ENCODE measurements around the gene CASD1.

The CASD1 gene

DNA sequence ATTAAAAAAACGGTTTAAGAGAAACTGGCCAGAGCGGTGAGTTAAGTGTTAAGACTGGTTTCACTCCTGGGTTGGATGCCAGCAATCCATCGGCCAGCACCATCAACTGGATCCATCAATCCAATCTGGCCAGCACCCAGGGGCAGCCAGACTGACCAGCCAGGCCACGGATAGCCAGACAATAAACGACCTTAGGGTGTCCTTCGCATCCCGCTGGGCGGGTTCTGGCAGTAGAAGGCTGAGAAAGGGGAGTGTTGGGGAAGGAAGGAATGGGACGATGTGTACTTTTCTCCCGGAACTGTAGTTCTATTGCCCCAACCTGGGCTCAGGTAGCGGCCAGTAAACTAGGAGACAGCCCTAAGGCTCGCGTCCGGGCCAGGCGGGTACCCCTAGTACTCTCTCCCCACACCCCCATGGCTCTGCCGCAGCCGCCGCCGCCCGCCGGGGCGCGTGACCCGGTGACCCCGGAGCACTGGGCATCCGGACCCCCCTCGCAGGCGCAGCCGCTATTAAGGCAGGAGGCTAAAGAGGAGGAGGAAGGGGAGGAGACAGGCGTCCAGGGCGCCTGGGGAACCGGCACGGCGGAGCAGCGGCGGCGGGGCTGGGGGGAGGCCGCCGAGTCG is at the start of gene CASD1:
TSS of gene CASD1 (plus strand) at position 546 of the 623 bp plus-strand sequence. CDS start 276 bp downstream, outside the sequence.
- DNase-seq = peak; percentile 65

DNA sequence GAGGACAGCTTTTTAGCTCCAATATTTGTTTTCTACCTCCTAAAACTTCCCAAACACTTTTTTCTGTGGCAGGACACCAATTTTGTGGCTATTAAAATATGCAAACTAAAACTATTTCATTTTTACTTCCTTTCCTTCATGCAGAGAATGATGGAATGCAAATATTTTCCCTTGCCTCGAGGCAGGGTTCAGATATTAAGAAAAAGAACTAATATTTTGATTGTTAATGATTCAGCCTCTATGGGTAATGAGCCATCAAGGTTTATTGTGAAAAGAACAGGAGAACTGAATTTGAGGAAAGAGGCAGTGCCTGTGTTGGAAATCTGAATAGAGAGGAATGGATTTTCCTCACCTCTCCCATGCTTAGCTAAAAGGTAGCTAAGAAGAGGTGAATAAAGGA is 43.1 kb upstream of the CASD1 start:
- no peak for DNase-seq

DNA sequence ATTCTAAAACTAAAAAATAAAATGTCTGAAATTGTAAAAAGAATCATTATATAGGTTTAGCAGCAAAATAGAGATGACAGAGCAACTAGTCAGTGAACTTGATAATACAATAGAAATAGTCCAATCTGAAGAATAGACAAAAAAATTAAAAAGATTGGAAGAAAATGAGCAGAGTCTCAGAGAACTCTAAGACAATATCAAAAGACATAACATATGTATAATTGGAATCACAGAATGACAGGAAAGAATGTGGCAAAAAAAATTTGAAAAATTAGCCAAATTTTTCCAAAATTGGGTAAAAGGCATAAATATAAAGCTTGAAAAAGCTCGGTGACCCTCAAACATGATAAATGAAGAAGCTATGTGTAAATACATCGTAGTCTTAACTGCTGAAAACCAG is 38.0 kb upstream of the CASD1 start:
- DNase-seq = no peak

DNA sequence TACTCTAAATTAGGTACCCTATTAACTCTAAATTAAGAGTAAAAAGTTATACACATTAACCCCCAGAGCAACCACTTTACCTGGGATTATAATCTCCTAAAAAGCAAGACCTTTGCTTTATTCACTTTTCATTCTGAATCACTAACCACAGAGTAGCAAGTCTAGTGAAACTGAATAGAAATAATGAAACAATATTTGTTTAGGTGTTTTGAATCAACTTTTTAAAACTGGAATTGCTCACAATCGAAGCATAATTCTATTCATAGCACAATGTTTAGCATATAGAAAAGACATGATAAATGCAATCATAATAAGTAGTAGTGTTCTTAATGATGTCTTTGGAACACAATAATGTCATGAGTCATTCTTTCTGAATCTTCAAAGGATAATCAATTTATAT is 37.0 kb upstream of the CASD1 start:
- DNase-seq = no peak

DNA sequence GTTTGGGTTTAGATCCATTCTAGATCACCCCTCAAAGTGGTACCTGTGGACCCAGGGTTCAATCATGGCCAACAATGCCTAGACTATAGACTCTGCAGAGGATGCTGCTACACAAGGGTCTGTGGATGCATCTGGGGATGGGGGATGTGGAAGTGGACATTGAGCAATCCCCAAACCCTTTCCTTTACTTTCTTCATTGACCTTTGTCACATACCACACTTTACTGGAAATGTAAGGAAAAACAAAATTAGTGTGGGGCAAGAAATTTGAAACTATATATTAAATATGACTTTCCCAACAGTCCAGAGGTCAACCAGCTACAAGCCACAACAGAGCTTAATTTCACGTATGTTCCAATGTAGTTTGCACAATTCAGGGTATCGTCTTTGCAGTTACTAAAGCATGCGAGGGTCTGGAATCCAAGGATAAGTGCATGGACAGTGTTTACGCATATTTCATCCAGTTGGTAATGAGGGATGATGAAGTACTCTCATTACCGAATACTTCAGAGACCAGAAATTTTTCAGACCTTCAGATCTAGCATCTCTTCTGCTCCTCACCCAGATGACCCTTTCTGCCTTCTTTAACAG is 33.3 kb upstream of the CASD1 start:
- no peak for DNase-seq

DNA sequence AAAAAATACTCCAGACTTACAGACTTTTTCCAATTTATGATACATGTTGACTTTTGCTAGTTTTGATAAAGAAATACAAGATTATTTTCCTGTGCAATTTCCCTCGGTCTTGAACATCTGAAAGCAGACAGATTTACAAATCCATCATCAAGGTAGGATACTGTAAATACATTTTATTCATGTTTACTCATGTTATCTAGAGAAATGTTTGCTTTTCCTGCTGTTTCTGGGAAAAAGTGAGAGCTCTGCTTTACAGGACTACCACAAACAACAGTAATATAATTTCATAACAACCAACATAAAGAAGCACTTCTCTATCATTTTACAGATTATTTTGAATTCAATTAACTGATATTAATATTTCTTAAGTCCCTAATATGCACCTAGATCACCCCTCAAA is 31.7 kb upstream of the CASD1 start:
- DNase-seq = no peak

DNA sequence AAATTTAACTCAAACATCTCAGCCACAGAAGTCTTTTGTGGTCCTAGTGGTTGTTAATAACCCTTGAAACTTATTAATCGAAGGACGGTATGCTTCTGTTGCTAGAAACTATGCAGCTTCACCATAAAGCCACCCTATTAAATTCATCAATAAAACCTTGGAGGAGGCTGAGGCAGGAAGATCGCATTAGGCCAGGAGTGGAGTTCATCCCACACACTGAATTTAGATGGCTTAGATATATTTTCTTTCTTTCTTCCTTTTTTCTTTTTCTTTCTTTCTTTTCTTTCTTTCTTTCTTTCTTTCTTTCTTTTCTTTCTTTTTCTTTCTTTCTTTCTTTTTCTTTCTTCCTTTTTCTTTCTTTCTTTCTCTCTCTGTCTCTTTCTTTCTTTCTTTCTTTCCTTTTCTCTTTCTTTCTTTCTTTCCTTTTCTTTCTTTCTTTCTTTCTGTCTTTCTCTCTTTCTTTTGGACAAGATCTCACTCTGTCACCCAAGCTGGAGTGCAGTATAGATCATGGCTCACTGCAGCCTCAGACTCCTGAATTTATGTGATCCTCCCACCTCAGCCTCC is 30.9 kb upstream of the CASD1 start:
- DNase-seq = no peak

DNA sequence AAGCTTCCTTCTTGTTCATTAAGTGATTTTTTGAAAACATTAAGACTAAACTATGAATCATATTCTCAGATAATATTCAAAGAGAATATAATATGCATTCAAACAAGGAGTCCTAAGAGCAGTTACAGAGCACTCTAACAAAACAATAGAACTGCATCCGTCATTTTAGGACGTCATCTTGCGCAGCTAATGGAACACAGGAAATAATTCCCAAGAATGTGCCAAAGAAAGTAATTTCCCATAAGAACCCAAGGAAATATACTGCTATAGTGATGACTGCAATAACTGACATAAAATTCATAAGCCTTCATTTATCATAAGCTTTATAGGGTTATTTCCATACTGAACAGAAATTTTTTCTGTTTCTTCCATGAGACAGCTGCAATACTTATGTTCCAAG is 28.3 kb upstream of the CASD1 start:
- DNase-seq = no peak

DNA sequence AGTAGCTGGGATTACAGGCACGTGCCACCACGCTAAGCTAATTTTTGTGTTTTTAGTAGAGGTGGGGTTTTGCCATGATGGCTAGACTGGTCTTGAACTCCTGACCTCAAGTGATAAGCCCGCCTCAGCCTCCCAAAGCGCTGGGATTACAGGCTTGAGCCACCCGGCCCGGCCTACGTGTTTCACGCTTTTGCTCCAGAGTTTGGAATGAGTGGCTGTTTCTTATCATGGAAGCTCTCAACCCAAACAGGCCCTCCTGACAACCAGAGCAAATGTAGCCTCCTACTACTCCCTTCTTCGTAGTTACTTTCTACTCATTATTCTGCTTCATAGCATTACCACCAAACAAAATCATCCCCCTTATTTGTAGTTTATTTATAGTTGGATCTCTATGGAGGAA is 26.8 kb upstream of the CASD1 start:
- DNase-seq = no peak

DNA sequence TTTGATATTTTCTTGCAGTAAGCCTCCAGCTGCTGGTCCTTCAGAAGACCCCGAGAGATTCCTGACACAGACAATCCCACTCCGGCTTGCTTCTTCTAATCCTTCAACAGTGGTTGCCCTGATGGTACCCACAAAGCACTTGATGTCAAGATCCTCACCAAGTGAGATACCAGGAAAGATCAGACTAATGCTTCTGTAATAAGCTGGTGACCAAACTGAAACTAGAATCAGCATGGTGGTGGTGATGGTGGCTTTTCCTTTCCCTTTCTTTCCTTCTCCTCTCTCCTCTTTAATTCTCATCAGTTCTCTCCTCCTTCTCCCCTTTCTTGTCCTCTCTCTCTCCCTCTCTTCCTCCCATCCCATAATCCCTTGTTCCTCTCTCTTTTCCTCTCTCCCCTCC is 25.8 kb upstream of the CASD1 start:
- DNase-seq = no peak

DNA sequence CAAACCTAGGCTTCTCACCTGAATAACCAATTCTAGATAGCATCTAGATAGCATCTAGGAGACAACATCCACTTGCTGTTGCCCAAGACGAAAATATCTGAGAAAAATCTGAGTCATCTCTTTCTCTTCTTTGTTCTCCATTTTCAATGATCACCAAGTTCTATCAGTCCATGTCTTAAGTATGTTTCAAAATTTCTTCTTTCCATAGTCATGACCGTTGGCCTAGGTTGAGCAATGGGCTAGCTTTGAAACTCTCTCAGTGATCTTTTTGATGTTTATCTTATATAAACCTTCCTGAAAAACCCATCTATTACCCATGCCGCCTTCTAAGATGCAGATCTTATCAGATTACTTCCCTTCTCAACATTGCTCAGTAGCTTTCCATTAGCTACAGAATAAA is 23.4 kb upstream of the CASD1 start:
- DNase-seq = no peak

DNA sequence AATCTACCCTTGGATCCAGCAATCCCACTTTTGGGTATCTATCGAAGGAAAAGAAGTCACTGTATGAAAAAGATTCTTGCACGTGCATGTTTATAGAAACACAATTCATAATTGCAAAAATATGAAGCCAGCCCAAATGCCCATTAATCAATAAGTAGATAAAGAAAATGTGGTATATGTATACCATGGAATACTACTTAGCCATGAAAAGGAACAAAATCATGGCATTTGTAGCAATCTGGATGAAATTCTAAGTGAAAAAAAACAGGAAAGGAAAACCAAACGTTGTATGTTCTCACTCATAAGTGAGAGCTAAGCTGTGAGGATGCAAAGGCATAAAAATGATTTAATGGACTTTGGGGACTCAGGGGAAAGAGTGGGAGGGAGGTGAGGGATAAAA is 18.2 kb upstream of the CASD1 start:
- DNase-seq = no peak

DNA sequence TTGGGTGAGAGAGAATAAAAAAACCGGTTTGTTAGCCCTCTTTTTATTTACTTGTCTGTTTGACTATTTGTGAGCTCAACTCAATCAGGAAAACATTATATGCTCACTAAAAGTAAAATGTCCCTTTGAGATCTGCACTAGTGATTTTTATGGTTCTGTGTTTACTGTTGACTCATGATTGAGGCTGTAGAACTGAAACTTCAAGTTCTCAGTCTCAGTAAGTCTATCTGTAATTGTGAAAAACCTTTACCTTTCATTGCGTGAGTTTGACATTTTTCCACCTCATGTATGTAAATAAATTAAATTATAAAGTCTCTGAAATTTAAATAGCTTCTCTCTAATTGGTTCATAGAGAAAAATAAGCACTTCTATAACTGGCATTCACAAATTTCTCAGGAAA is 17.0 kb upstream of the CASD1 start:
- DNase-seq = no peak

DNA sequence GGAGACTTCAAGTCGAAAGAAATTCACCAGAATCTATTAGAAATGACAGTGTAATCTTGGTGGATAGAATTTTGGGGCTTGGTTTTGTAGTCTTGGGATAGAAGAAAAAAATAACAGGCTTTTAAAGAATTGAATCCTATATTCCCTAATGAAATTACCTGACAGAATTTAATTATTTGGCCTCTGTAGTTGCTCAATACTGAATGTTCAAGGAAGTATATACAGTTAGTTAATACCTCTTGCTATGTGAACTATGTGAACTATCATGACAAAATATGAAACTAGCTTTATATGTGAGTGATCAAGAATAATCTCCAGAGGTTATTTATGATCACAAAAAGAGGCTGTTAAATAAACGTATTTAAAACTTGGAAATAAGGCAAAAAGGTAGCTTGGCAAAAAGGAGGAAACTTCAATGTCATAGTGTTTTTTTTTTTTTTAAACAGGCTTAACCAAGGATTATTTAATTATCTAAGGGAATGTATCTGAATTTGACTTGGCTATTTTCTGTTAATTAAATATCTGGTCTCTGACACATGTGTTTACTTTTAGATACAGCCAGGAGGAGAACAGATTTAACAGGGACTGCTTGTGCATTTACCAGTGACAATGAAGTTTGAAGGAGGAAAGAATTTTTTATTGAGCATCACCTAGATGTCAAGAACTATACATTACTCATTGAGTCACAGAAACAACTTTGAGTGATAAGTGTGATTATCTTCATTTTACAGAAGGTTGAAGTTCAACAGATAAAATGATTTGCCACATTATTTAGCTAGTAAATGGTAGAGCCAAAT is 11.5 kb upstream of the CASD1 start:
- DNase-seq = no peak

DNA sequence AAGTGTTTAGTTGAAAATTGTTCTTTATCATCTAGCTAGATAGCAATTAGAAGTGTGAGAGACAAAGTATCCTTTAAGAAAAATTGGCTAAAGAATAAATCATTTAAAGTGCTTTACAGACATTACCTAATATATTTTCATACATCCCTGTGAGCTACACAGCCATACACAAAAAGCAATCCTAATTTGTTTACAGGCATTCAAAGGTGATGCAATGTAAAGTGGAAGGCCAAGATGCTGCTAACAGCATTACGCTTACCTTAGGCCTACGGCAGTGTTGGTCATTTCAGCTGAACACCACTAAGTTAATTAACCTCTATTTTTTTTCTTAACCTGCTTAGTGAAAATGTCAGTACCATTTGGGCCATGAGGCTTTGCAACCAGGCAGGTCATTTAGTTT is 10.7 kb upstream of the CASD1 start:
- no peak for DNase-seq

DNA sequence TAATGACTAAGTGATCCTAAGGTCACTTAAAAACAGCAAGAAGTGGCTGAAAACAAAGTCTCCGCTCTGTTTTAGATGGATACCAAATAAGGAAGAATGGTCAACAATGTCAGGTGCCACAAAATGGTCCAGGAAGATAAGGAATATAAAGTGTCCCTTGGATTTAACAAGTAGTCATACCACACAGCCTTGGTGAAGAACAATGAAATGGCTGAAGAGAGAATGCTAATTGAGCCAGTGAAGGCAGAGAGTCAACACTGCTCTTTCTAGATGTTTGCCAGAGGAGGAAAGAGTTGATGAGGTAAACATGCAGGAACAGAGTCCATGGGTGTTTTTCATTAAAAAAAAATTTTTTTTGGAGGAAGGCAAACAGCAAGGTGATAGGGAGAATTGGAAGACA is 2.1 kb upstream of the CASD1 start:
- no peak for DNase-seq

DNA sequence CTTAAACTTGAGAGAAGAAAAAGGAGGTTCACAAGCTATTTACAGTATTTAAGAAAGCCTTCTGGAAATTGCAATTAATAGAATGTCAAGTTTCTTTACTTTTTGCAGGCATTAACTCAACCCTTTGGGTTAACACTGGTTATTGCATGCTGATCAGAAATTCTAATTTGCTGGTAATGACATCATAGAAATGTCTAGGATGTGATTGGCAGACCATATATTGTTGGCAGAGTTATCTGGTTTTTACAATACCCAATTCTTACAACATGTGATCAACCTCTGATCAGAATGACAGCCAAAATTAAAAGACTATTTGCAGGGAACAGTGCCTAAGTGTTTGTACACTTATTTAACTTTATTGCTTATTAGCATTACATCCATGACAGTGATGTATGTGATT is 1.6 kb upstream of the CASD1 start:
- DNase-seq = no peak

DNA sequence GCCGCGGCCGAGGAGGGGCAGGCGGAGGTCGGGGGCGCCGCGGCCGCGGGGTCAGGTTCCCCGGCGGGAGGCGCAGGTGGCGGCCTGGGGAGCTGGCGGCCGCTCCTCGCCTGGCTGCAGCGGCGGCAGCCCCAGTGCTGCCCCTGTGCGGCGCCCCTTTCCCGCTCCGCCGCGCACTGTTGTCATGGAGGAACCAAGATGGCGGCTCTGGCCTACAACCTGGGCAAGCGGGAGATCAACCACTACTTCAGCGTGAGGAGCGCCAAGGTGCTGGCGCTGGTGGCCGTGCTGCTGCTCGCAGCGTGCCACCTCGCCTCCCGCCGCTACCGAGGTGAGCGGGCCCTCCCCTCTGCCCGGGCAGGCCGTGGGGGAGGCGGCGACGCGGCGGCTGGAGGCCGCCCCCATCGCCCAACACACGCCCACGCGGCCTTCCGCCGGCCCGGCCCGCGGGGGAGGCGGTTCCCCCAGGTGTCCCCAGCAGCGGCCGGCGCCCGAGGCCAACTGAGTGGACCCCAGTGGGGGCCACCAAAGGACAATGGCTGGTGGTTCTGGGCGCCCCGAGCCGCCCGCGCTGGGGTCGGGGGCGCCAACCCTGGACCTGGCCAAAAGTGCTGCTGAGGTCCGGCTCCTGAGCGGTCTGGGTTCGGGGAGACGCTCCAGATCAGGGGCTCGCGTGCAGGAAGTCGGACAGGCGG is 425 bp downstream of the CASD1 start:
- peak; percentile 65 for DNase-seq

DNA sequence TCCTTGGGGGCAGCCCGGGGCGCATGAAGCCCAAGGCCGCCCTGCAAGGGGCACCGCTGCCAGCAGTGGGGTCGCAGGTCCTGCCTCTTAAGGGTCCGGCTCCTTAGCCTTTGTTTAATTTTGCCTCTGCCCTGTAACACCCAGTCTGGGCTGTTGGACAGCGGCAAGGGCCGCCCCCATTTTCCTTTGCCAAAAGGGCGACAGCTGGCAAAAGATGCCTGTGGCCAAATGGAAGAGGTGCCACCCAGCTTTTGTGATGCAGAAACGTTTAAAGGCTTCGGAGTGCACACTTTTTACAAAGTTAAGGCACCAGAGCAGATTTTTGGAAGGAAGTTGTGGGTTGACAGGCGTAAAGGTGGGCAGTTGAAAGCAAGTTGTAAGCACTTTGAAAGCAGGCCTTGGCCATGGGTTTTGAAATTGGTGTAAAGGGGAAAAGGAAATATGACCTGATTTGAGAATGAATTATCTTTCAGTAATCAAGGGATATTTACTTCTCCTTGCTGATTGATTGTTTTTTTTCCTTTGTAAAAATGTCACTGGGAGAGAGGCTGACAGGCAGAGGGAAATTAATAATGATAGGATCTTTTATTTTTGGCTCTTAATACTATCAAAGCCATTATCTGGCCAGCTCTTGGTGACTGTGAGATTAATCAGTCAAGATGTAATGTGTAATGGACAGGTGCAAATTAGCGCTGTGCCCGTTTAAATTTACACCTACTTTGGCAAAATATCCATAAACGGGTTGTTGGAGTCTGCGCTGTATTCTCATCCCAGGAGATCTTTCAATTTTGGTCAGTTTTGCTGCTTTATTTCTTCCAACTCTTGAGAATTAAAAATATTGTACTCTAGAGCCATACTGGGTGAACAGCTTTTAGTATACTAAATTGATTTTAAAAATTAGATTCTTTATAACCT is 1.2 kb downstream of the CASD1 start:
- DNase-seq = peak; percentile 18

DNA sequence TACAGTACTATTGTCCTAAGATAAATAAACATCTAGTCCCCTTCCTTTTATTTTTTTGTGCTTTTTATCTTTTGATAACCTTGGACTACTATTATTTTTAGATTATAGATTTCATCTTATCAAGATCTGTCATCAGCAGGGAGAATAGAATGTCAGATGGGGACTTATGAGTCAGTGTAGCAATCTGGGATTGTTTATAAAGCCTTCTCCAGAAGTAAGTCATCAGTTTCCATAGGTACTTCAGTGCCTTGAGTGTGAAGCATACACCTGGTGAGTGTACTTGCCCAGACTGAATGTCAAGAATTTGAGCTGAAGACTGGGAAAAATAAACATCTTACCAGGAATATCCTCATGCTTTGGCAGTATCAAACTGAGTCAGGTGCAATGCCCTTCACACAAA is 2.1 kb downstream of the CASD1 start:
- DNase-seq = no peak

DNA sequence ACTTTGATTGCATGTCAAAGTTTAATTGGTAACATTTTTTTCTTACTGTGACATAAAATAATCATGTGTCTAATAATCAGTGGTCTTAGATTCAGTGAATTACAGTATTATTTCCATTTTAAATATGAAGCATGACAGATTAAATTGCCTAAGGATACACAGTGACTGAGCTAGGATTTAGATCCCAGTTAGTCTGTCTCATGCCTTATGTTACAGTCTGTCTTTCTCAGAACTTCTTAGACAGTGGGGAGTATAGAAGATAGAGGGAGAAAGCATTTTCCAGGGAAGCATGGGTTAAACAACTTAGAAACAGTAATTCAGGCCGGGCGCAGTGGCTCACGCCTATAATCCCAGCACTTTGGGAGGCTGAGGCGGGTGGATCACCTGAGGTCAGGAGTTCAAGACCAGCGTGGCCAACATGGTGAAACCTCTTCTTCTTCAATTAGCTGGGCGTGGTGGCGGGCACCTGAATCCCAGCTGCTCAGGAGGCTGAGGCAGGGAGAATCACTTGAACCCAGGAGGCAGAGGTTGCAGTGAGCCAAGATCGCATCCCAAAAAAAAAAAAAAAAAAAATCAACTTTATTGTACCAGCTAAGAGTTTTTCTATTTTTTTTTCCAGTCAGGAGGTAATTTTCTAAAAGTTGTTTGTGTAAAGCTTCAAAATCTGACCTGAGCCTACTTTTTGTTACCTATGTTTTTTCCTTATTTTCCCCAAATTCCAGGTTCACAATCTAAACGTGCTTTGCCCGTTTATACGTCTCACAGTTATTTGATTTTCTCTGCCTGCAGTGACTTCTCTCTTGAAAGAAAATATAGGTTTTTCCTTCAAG is 3.3 kb downstream of the CASD1 start:
- no peak for DNase-seq

DNA sequence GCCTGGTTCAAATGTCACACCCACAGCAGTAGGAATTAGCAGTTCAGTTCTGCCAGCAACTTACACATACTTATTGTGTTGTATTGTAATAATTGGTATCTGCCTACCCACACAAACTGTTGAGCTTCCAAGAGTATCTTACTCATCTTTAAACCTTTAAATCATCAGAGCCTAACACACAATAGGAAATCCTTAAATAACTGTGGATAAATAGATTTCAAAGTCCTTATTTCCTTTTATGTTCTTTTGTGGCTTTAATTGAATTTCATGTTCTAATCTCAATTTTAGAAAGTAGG is 3.9 kb downstream of the CASD1 start:
- no peak for DNase-seq

Data from CD4-positive, alpha-beta T cell treated with Interferon gamma for 1 hour (primary cell).